Stimulated activated naive CD8-positive, alpha-beta T cell treated with anti-CD3 and anti-CD28 coated beads, Interleukin-15, Interleukin-2, amounts not matched to agents 100 U/mL and 50 U/mL, for 24 hours (primary cell): ENCODE data around the gene AARS2.
"Not testable (repeated sequence)": the region's sequence is repeated elsewhere in the genome, so short reads cannot be mapped to it uniquely, and the experiment has no call there.

ENCODE experiments used
- ATAC-seq: fragments of 150-1000 bp; cut with Tn5 transposase; one replicate; pipeline ENCODE4 v1.10.0; 2021
- DNase-seq: peaks from one replicate; pipeline ENCODE4 v3.0.0; 2021

The AARS2 gene

GRCh38 chr6:44312901-44313788 is at the start of gene AARS2:
AARS2 (minus strand) TSS chr6:44313347; CDS start chr6:44313323, 24 bp downstream.
- ATAC-seq: peak; percentile 94
- DNase-seq: peak; percentile 98

DNA sequence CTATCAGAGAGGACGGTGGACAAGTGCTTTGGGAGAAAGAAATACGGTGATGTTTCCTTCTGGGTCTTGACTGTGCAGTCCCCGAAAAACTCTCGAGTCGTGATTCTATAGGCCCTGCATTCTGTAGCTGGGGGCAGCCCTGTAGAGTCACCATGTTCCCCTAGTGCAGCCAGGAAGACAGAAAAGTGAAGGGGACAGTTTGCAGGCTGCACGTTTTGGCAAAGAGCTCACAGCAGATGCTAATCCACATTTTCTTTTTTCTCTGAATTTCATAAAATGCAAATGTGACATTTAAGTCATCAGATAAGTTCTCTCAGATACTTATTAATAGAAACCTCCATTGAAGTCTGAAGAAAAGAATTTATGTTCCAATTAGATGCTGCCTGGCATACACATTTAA is 48.8 kb upstream of the AARS2 start:
- no peak for DNase-seq
- no peak for ATAC-seq

- ATAC-seq (no peak), DNase-seq (no peak)
These were observed 46.8 kb upstream of the AARS2 start for GRCh38 chr6:44359973-44360372.

DNA sequence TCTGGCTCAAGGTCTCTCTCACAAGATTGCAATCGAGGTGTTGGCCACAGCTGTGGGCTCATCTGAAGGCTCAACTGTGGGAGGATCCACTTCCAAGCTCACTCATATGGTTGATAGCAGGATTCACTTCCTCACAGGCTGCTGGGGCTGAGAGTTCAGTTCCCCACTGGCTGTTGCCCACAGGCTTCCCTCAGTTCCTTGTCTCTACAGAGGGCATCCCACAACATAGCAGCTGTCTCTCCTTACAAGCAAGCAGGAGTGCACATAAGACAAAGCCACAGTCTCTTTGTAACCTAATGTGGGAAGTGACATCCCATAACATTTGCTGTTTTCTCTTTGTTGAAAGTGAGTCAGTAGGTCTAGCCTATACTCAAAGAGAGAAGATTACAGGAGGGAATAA is 43.3 kb upstream of the AARS2 start:
- DNase-seq: no peak
- no peak for ATAC-seq

GRCh38 chr6:44355640-44356039 is 42.5 kb upstream of the AARS2 start:
- DNase-seq: no peak
- no peak for ATAC-seq

DNA sequence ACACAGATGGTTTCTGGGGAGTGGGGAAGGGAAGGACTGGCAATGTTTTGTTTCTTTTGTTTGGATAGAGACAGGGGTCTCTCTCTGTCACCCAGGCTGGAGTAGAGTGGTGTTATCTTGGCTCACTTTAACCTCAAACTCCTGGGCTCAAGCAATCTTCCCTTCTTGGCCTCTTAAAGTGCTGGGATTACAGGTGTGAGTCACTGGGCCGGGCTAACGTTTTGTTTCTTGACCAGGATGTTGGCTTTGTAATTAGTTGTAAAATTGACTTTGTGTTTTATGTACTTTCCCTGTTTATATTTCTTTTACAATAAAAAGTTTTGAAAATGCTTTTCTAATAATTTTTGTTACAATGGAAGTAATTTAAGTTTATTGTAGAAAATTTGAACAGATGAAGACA is 40.2 kb upstream of the AARS2 start:
- ATAC-seq (no peak), DNase-seq (no peak)

DNA sequence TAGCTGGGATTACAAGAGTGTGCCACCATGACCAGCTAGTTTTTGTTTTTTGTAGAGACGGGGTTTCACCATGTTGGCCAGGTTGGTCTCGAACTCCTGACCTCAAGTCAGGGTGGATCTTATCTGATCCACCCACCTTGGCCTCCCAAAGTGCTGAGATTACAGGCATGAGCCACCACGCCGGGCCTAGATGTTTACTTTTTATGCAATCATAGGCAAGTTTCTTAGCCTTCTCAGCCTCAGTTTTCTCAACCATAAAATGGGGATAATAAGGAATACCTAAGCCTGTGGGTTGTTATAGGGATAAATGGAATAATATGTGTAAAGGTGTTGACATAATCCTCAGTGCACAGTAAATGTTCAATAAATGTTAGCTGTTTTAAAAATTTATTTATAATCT is 39.1 kb upstream of the AARS2 start:
- DNase-seq (no peak), ATAC-seq (no peak)

- ATAC-seq: not testable (repeated sequence)
These were observed 37.5 kb upstream of the AARS2 start for GRCh38 chr6:44350650-44350994.

GRCh38 chr6:44349904-44350649 is 36.9 kb upstream of the AARS2 start:
- ATAC-seq: no peak
- DNase-seq: no peak

More at GRCh38 chr6:44350650-44350994, 37.5 kb upstream of the AARS2 start:
- DNase-seq: not testable (repeated sequence)

DNA sequence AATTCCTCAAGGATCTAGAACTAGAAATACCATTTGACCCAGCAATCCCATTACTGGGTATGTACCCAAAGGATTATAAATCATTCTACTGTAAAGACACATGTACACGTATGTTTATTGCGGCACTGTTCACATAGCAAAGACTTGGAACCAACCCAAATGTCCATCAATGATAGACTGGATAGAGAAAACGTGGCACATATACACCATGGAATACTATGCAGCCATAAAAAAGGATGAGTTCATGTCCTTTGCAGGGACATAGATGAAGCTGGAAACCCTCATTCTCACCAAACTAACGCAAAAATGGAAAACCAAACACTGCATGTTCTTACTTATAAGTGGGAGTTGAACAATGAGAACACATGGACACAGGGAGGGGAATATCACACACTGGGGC is 33.7 kb upstream of the AARS2 start:
- ATAC-seq: not testable (repeated sequence)

GRCh38 chr6:44342489-44342888 is 29.3 kb upstream of the AARS2 start, which contains the start of gene SPATS1:
SPATS1 (plus strand) TSS chr6:44342650; CDS start chr6:44343096, 446 bp downstream.
- DNase-seq (peak; percentile 8), ATAC-seq (peak; percentile 26)

More for the DNA sequence above, 33.7 kb upstream of the AARS2 start:
- not testable (repeated sequence) for DNase-seq

DNA sequence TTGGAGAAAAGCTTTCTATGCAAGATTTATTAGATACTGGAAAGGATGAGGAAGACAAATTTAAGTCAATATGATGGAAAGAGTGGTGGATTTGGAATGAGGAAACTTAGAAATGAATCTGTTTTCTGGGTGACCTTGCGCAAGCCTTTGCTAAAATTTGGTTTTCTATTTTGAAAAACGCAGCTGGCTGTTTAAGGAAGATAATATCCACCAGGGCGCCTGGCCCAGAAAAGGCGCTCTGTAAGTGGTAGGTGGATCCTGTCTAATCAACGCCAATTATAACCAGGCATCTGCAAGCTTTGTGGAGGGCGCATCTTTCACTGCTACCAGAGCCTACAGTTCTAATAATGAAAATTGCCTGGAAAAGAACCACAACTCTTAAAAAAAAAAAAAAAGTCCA is 28.9 kb upstream of the AARS2 start:
- DNase-seq (no peak), ATAC-seq (no peak)

GRCh38 chr6:44341095-44341890 is 28.1 kb upstream of the AARS2 start:
- no peak for DNase-seq
- no peak for ATAC-seq

DNA sequence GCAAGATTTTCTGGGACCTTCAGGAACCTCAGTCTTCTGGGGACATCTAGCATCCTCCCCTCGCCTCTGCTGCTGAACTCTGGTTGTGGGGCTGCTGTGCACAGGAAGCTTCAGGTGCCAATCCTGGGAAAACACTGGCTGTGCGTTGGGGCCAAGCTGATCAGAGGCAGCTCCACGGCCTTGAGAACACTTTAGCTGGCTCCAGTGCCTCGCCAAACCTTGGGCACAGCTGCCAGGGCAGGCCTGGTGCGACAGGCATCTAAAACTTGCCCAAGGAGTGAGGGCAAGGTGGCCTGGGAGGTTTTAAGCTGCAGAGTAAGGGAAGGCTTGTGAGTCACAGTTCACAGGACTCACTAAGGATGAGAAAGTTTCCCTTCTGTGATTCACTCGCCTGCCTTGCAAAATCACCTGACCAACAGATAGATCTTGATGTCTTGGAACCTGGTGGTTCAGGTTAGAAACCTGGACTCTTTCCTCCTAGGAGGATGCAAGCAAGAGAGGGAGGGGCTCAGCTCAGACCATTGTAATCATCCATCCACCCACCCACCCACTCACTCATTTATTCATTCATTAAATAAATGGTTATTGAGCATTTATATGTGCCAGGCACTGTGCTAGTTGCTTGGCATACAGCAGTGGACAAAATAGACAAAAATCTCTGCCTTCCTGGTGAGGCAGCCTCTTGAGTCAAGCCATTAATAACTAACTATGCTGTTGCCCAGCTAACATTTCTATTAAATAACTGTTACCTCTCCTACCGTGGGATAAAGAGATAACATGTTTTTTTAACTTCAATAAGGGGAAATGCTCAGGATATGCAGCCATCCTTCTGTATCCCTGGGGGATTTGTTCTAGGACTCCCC is 26.8 kb upstream of the AARS2 start:
- DNase-seq (no peak), ATAC-seq (peak; percentile 74)

DNA sequence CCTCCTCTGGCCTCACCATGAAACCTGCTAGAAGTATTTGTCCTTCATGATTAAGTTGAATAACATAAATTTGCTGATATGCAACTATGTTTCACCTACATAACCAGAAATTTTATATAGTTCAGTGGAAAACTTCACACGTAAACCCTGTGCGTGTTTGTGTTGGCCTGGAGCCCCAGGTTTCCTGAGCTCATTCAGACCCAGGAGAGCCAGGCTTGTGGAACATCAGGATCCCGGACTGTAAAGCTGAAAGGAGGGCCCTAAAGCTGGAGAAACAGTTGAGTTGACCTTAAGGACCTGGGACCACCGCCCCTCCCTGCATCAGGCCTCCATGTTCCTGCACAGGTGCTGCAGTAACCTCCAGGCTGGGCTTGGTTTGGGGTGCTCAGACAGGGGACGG is 26.2 kb upstream of the AARS2 start:
- ATAC-seq: no peak
- no peak for DNase-seq

GRCh38 chr6:44338228-44339122 is 25.3 kb upstream of the AARS2 start:
- peak; percentile 65 for DNase-seq
- peak; percentile 77 for ATAC-seq

DNA sequence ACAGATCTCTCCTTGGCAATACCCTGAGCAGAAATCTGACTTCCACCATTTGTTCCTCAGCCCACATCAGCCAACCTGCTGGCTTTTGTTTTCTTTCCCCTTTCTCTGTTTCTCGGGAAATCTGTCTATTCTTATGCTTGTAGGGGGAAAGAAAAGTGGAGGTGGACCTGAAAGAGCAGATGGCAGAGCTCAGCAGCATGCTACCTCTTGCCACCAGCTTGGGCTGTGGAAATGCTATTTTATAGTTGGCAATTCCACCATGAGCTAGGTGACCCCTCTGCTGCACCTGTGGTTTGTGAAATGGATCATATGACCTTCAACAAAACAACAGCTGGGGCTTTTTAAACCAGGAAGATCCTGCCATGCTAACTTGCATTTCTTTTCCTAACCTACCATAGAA is 22.5 kb upstream of the AARS2 start:
- DNase-seq (no peak), ATAC-seq (no peak)

- DNase-seq: no peak
- no peak for ATAC-seq
These were observed 20.8 kb upstream of the AARS2 start for GRCh38 chr6:44333942-44334341.

DNA sequence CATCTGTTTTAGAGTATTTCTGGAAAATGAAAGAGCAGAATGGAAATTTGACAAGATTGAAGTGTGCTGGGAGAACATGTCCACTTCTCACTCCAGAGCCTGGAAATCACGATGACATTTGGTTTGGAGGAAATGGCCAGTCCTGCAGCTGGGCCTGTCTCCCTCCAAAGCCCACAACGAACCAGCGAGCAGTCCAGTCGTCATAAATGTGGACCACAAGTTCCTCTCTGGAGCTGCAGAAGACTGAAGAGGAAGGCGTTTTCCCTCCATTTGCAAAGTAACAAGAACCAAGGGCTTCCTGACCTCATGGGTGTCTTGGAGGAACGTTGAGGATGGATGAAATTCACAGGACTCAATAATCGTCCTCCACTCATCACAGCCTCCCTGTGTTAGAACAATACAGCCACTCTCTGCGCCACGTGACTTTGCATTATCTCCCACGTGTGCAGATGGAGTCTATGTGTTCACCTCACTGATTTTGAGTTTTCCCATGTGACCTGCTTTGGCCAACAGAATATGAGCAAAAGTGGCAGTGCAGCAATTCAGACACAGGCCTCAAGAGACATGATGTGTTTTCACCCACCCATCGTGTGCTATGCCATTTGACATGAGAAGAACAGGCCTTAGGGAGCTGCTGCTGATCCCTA is 20.2 kb upstream of the AARS2 start:
- ATAC-seq (no peak), DNase-seq (no peak)

DNA sequence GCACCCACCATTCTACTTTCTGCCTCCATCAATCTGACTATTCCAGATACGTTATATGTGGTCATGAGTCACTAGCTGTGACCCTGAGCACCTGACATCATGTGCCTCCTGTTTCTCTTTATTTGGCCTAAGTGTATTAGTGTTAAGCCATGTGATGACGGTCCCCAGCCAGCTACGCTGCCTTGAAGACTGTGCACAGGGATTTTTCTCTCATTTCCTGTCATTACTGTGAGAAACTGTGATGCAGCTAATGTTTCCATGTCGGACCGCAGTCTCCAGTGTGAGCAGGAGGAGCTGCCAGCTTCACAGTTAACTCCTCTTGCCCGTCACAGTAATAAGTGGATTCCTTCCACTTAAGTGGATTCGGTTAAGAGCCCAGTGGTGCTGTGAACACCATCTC is 19.4 kb upstream of the AARS2 start:
- no peak for ATAC-seq
- DNase-seq: no peak
